ACHN (cell line): ENCODE measurements around the gene L3MBTL1.

ENCODE experiments used
- DNase-seq: peaks from one replicate; pipeline ENCODE4 v3.0.0-alpha.2; 2015
- in situ Hi-C: cut with HindIII; loops from 2 replicates; pipeline ENCODE4 v1.10.0; 2017; ENCODE audit warnings: low sequenced_read_pairs, low pct_ligation_motif_present, low pct_unique_long_range_greater_than_20kb

L3MBTL1 gene

DNA sequence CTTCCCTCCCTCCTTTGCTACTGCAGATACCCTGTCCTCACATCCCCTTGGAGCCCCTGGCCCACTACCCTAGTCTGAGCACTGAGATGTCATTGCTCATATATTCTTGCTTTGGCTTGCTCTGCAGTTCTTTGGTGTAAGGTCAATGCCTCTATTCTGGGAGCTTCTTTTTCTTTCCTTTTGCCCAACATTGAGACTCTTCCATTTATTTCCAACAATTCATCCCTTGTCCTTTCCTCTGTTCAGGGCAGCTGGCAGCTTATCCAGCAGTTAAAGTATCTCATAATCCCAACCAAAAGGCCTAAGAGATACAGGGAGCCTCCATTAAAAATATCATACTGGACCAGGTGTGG lies 23.6 kb downstream of the L3MBTL1 start:
- in situ Hi-C loops, result no loop called here

GRCh38 chr20:43532416-43533055 lies 25.0 kb downstream of the L3MBTL1 start:
- in situ Hi-C loops, result no loop called here
- DNase-seq, result no peak

More for the DNA sequence above, 23.6 kb downstream of the L3MBTL1 start:
- no peak for DNase-seq

- no peak for DNase-seq
- in situ Hi-C loops, result no loop called here
Measured at GRCh38 chr20:43533060-43533459, 25.6 kb downstream of the L3MBTL1 start.

DNA sequence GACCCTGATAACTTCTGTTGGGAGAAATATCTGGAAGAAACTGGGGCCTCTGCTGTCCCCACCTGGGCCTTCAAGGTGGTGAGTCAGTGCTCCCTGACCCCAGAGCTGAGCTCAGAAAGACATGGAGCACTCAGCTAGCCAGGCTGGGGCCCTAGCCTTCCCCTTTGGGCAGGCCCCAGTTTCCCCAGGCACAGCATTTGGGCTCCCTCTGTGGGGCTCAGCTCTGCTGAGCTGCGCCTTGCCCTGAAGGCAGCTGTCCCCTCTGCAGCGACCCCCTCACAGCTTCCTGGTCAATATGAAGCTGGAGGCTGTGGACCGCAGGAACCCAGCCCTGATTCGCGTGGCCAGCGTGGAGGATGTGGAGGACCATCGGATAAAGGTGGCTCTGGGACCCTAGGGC lies 26.5 kb downstream of the L3MBTL1 start:
- in situ Hi-C loops, result no loop called here
- DNase-seq, result no peak

DNA sequence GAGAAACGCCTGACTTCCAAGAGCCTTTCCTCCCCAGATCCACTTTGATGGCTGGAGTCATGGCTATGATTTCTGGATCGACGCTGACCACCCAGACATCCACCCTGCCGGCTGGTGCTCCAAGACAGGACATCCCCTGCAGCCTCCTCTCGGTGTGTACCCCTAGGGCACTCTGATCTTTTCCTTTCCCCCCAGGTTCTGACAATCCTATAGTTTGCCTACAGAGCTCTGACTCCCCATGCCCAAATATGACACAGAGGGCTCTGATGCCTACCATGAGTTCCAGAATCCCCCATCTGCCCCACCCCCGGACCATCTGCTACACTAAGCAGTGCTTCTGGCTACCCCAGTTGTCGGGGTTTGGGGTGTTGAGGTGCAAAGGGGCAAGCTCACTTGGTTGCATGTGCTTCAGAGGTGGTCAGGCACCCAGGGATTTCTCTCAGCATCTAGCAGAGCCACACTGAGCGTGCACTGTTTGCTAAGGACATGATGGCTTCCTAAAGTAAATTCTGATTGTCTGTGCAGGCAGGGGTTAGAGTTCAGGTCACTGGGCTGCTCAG lies 27.4 kb downstream of the L3MBTL1 start:
- in situ Hi-C loops, result no loop called here
- DNase-seq, result no peak

GRCh38 chr20:43535370-43536004 lies 28.0 kb downstream of the L3MBTL1 start:
- no peak for DNase-seq

GRCh38 chr20:43536041-43536816 lies 28.7 kb downstream of the L3MBTL1 start:
- DNase-seq, result no peak
- in situ Hi-C loops, result no loop called here

More at GRCh38 chr20:43535370-43536004, 28.0 kb downstream of the L3MBTL1 start:
- in situ Hi-C loops, result no loop called here

DNA sequence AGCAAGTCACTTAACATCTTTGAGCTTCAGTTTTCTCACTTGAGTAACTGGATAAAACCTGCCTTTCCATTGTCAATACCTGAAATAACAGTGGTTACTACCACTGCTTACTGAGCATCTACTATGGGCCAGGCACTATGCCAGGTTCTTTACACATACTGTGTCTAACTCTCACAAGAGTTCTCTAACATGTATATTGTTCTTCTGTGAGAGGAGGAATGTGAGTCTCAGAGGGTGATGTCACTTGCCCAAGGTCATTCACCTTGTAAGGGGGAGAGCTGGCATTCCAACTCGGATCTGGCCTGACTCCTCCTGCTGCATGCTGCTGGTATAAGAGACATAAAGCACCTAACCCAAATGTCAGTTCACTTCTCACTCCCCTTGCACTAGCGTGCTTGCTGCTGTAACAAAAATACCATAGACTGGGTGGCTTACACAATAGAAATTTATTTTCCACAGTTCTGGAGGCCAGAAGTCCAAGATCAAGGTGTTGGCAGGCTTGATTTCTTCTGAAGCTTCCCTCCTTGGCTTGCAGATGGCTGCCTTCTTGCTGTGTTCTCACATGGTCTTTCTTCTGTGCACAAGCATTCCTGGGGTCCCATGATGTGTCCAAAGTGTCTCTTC lies 29.4 kb downstream of the L3MBTL1 start:
- DNase-seq, result no peak
- in situ Hi-C loops, result no loop called here

- peak; percentile 61 for DNase-seq
- in situ Hi-C loops, result no loop called here
Measured at GRCh38 chr20:43537921-43538877, 30.7 kb downstream of the L3MBTL1 start.

DNA sequence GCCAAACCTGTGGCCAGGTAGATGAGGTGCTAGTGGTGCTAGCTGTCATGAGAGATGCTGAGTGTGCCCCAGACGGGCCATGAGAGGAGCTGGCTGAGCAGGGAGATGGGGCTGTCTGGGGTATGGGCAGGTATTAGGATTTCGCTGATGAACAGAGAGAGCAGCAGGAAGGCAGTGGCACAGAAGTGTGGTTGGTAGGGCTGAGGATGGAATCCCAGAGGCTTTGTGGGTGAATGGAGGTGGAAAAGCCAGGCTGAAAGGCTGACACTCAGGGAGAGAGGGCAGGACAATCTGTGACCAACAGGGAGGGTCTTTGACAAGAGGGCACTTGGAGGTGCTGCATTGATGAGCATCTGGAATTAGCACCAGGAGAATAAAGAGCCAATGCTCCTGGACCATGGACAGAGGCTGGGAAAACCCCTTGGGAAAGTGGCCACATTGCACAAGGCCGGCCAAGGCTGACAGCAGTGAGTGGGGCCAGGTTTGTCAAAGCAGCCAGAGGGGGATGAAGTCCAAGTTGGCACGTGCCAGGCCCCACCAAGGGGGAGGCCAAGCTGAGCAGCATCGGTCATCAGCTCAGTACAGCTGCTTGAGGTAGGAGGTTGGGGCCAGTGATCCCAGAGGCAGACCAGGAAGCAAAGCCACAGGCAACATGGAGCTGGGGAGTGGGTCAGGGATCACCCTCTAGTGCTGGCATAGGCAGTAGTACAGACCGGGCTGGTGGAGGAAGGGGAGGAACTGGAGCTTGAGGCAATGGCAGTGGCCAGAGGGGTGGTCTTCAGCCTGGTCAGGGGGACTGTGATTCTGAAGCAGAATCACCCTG lies 31.6 kb downstream of the L3MBTL1 start:
- in situ Hi-C loops, result no loop called here
- no peak for DNase-seq

- no peak for DNase-seq
- in situ Hi-C loops, result no loop called here
Measured at GRCh38 chr20:43539975-43540672, 32.6 kb downstream of the L3MBTL1 start.

GRCh38 chr20:43540673-43541060 lies 33.2 kb downstream of the L3MBTL1 start:
- no peak for DNase-seq
- in situ Hi-C loops, result no loop called here

- in situ Hi-C loops, result no loop called here
- no peak for DNase-seq
Measured at GRCh38 chr20:43541214-43541613, 33.7 kb downstream of the L3MBTL1 start.

DNA sequence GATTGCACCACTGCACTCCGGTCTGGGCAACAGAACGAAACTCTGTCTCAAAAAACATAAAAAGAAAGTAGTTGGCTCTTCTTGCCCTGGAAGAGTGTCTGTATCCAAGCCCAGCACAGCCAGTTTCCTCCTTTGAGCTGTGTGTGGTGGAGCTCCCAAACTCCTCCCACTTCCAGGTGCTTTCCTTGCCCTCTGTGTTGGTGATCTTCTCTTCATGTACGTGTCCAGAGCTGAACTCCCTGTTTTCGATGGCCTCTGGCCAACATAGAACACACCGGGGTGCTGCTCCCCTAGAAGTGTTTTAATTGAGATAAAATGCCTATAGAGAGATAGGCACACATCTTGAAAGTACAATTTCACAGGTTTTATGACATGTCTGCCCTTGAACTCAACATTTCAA lies 34.7 kb downstream of the L3MBTL1 start:
- in situ Hi-C loops, result no loop called here
- no peak for DNase-seq

- no peak for DNase-seq
- in situ Hi-C loops, result no loop called here
Measured at GRCh38 chr20:43542674-43543073, 35.2 kb downstream of the L3MBTL1 start.

DNA sequence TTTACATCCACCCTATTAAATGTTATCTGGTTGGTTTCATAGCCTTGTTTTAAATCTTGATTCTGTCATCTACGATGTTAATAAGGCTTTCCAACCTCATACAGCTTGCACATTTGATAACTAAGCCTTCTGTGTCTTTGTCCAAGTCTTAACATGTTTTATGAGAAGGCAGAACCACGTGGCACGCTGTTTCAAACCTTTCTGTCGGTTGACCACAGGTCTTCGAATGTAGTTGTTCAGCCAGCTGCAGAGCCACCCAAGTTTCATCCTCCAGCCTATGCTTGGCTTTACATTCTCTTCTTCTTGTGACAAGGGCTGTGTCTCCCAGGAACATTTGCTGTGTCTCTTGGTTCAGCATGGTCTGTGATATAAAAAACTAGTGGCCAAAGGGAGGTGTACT lies 35.6 kb downstream of the L3MBTL1 start:
- in situ Hi-C loops, result no loop called here
- DNase-seq, result no peak

DNA sequence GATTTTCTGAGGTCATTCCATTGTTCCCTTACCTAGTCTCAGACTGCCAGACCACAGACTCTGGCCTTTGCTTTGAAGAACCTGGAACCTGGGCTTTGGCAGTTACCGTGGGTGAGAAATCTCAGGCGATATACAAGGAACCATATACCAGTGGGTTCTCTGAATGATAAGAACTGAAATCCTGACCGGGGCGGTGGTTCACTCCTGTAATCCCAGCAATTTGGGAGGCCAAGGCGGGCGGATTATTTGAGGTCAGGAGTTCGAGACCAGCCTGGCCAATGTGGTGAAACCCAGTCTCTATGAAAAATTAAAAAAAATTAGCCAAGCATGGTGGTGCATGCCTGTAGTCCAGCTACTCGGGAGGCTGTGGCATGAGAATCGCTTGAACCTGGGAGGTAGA lies 37.0 kb downstream of the L3MBTL1 start:
- in situ Hi-C loops, result no loop called here
- no peak for DNase-seq
